ENCODE measurements around the gene TENM4.
A peak's percentile ranks its signal among the peaks of the same experiment; 100 is the strongest.

The TENM4 gene

DNA sequence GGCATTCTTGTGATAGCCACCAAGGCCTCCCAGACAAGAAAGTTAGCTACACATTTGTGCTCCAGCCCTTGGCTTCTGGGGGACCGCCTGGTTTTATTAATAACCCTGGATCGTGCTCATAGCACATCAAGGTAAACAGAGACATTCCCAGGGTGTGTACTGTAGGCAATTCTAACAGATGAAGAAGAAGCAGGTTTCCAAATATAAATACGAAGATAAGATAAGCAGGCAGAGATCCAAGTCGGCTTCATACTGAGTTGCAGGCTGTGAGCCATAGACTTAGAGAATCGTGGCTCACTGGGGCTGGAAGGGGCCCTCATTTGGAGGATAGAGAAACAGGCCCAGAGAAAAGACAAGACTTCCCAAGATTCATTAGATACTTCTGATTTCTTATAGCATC, 131.4 kb downstream of the TENM4 start:
- DNase-seq, result no peak

DNA sequence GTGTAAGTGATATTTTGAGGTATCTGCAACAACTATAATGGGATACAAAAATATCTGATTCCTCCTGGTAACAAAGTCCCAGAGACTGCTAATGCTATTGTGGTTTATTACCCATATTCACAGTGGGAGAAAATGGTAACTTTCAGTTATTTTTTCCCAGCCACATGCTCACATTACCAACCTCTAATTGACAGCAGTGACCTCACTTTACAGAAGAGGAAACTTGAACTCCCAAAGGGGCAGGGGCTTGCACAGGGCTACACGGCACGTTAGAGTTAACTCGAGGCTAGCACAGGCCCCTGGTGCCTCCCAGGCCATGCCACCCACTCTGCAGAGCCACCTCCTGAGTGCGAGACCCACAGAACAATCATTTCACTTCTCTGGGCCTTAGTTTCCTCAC, 132.4 kb downstream of the TENM4 start:
- DNase-seq, result no peak

DNA sequence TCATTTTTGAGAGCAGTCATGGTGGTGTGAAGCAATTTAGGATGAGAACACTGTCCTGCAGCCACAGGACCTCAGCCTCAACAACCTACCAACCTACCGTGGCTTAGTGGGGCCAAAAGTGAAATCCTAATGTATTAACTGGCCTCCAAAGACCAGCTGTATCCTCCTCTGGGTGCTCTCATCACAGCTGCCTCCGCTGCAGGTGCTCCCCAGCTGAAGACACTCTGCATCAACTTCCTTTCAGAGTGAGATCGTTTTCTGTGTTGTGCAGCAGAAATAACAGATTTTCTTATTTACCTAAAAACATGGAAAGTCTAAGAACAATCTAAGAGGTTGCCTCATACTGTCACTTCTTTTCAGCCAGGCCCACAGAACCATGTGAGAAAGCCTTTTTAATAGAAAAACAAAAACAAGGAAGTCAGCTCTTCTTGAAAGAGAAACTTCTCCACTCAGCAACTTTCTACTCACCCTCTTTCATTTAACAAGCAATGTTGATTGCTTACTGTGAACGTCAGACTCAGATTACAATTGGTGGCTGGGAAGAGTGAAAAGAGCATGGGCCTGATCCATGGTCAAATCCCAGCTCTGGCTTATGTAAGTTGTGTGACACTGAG, 136.1 kb downstream of the TENM4 start:
- peak in 1 of 56 donors; percentile 11 for DNase-seq

DNA sequence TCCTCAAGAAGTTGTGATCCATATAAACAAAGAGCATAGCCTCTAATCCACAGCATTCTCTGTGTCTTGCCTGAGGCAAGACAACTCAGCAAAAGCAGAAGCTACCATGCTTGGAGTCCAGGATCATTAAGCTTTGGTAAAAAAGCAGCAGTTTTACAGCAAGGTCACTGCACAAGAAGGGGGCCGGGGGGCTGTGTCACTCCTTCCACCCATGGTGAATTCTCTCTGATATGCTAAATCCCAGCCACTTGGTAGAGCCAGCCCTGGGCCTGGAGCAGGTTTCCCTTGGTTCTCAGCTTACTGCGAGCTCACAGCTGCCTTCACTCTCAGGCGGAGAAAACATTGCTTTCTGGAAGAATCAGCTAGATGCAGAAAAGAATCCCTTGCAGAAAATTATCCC, 144.7 kb downstream of the TENM4 start:
- no peak for DNase-seq

DNA sequence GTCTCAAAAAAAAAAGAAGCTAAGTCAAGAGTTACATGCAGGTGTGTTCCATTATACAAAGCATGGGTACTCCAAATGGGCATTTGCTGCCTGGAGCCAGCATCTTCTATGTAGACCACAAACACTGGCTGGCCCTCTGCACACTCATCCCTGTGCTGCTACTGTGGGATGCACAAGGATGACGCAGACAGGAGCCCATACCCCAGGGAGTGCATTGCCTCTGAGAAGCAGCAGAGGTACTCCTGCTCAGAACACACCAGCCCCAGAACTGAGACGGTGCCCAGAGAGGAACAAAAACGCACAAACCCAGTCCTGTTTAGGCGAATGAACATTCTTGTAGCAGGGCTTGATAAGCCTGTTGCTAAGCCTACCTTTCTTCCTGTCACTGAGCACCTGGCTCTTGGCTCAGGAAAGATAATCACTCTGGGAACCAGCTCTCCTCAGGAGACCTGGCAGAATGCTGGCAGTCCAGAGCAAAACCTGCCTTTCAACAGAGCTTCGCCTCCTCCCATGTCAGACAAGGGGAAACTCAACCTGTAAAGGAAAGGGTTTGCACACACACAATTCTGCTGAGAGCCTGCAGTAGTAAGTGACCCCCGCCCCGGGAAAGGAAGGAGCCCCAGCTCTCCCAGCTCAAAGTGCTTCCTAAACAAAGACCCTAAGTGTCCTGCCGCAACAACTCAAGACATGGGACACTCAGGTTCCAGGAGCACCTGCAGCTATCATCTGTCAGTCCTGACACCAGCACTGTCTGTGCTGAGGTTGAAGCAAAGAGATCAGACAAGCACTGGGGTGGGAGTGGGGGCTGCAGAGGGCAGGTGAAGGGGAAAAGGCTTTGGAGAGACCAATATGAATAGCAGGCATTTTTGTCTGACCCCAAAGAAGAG, 145.7 kb downstream of the TENM4 start:
- DNase-seq, result no peak

DNA sequence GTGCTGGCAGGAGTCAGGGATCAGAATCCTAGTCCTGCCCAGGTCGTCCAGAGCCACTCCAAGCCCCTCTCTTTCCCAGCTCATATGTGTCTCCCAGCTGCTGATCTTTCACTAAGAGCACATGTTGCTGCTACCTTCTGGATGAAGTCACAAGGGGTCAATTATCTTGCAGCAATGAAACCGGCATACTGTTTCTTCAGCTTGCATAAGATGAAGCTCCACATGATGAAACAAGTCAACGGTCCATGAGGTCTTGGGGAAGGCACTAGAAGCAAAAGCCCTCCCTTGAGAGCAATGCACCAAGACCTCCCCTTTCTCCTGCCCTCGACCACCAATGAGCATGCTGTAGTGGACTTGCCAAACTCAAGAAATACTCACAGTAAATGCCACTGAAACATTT, 148.9 kb downstream of the TENM4 start:
- DNase-seq, result no peak

DNA sequence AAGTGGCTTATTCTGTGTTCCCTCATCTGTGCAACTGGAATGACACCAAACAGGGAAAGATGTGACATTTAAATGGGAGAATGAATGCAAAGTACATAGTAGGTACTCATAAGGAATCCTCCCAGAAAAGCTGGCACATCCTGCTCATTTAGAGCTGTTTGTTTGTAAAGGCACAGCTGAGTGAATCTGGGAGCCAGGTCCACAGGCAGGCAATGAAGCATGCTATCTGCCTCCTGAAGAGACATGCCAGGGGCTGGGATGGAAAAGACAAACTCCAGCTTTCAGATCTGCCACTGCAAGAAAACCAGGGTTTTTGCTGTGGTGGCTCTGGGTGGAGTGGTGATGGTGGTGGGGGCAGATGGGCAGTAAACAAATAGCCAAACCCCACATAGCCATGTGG, 150.1 kb downstream of the TENM4 start:
- no peak for DNase-seq

DNA sequence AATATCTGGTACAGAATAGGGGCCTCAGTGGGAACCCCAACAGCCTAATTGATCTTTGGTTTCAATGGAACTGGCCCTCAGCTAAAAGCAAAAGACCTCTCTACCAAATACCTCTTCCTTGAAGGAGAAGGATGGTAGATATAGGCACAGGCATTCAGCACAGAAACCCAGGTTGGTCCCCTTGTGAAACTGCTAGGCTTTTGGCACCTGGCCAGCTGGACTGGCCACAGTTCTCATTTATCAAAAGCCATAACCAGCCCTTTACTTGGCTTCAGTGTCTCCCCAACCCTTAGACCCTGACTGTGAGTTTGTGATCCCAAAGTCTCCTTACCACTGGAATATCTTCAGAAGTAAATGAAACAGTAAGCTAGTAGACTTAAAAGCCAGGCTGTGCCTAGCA, 152.9 kb downstream of the TENM4 start:
- DNase-seq, result no peak

DNA sequence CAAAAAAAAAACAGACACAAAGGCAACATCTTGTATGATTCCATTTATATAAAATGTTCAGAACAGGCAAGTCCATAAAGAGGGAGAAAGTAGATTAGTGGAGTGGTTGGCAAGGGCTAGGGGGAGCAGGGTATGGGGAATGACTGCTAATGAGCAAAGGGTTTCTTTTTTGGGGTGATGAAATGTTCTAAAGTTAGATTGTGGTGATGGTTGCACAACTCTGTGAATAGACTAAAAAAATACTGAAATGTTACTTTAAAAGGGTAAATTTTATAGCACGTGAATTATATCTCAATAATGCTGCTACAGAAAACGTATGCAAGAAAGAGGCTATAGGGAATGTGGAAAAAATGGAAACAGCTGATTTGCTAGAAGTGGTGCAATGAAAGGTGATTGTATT, 155.1 kb downstream of the TENM4 start:
- DNase-seq, result no peak

DNA sequence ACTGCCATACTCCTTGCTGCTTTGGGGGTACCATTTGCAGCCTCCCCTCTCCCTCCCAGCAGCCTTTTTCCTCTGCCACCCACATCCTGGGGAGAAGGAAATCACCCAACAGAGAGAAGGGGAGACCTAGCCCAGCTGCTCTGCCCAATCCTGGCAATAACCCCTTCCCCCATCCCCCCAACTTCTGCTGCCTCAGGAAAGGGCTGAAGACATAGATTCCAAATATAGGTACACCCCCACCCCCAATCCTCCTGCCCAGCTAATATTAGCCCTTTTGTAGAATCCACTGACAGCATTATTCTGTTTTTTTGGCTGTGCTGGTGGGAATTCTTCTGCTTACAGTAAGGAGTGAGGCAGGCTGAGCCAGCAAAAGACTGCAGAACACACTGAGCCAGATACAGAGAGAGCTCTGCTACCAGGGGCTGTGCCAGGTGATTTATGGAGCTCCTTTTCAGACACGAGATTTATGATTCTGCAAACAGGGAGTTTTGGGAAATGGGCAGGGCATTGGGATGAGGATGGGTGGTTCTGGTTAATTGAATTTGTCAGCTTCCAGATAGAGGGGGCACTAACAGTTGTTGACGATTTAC, 164.0 kb downstream of the TENM4 start:
- no peak for DNase-seq

DNA sequence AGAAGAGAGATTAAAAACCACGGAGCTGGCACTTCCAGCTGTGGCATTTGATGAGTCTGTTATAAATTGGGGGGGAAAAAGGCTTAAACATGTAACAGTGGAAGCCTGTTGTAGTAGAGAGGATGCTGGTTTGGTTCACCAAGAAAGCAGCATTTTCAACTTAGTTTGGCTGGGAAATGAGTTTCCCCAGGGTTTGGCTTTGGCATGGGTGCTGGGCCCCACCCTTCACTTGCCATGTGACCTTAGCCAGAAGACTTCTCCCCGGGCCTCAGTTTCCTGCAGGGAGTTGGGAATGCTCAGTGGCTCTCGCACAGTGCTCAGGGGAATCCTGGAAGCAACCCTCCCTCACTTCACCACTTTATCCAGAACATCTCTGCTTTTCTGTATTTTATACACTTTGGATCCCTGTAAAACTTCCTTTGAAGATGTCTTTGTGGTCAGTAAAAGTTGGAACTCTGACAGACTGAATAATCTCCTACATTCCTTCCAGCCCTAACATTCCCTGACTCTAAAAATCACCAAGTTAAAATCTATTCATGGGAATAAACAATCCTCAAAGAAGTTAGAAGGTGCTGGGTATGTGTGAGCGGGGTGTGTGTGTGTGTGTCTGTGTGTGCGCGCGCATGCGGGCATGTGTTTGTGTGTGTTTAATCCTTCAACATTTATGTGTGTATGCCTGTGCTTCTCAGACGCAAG, 166.0 kb downstream of the TENM4 start:
- no peak for DNase-seq

DNA sequence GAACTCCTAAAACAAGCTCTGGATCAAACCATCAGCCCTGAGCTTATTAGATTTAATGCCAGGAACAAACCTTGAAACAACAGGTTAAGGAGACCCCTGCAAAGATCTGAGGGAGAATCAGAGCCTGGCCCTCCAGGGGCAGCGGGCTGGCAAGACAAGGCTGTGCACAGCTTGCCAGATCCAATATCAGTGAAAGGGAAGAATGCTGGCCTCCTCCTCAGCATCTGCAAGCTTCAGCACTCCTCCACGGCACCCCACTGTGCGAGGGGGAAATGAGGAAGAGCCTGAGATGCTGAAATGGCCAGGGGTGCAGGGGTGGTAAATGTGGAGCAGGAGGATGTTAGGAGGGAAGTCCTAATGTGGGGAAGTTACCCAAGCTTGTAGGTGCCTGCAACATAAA, 167.0 kb downstream of the TENM4 start:
- DNase-seq, result no peak

DNA sequence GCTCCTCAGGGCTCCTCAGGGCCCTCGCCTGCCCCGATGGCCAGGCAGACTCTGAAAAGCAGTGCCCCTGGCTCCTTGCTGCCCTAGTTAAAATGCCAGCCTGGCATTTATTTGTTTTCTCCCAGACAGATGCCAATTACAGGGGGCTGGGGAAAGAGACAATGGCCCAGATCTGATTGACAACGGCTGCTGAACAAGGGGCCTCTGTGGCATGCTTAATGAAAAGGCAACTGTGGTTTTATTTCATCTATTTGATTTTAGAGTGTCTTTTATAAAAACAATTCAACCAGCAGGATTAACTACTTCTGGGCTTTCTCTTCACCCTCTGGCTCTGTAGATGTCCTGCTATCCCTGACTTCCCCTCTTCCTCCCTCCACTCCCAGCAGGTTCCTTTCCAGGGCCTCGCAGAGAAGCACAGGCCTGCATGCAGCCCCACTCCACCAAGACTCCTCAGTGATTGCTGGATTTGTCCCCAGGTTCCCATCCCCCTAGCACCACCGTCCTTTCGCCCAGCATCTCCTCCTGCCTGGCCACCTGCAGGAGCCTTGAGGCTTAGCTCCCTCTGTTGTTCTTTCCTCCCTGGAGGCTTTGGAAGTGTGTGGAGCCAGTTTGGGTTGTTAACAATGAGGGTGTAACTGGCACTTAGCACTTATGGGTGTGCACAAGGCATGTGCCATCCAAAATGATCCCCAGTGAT, 171.1 kb downstream of the TENM4 start:
- no peak for DNase-seq

DNA sequence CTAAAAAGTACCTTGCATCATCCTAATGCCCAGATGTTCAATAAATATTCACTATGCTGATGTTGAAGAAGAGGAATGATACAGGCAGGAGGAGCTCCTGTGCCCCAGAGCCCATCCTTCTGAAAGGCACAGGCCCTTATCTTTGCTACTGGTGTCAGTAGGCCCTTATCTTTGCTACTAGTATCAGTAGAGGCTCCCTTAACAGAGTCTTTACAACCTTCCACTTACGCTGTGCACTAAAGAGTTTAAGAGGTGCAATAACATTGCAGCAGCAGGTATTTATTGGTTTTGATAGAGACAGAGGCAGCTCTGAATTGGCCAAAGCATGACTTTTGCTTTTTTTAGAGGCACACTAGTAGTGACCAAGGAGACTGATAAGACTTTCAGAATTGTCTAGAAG, 174.4 kb downstream of the TENM4 start:
- DNase-seq, result no peak

DNA sequence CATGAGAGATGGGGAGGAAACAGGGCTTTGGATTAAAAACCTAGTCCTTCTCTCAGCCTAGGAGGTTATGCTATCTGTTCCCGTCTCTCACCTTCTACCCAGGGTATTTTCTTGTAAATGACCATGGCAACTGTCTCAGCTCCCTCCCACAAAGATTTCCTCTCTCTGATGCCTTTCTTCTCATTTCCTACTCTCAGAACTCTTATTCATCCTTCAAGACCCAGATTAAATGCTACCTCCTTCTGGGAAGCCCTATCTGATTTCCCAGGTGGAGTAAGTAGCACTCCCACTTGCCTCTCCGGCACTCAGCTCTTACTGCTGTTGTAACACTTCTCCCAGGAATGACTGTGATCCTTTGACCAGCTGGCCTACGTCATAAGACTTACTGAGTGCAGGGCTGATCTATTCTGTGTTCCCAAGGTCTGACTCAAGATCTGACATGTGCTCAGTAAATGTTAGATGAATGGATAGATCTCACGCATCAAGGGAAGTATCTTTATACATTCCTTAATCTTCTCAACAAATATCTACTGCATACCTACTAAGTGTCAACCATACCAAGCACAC, 175.0 kb downstream of the TENM4 start:
- no peak for DNase-seq

DNA sequence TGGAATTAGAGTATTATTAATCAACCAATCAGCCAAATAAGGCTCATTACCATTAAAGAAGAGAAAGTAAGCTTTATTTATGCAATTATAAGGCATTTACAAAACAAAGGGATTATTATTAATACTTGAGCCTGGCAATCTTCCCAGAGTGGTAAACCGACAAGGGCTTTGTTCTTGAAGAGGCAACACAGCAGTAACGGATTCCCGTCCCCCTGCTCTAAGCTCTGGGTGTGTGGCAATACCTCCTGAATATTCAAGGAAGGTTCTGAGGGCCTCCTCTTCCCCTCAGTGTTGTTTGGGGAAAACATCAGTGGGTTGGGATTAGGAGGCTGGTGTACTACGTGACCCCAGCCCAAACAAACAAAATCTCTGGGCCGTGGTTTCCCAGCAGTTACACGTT, 176.5 kb downstream of the TENM4 start:
- DNase-seq, result peak in 2 of 56 donors; percentile 20 to 22

DNA sequence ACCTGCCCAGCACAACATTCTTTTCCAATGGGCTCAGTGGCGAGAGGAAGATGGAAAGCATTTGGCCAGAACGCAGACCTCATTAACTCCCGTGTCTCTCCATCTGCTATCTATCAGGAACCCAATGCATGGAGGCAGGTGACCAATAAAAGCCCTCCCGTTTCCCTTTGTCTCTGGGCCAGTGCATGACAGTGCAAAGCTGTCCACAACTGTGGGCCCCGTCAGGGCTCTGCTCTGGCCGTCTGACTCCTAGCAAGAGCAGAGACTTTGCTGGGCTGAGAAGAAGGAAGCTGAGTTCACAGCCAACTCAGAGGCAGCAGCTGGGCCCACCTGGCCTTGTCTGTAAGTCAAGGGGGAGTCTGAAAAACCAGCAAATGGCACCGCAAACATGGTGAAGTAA, 177.8 kb downstream of the TENM4 start:
- no peak for DNase-seq

DNA sequence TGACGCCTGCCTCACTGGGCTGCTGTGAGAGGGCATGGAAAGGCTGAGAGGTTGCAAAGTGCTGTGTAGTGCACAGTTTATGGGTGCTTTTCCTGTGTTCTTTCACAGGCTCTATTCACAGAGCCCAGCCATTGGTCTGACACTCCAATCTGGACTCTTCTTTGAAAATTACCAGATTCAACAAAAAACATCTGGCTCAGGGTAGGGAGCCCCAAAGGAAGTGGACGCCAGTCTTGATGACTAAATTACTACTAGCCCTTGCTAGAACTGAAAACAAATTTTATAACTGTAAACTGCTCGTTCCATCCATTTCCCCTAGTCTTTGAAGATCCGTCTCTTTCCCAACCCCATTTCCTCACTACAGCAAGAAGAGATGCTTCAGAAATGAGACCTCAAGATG, 178.6 kb downstream of the TENM4 start:
- DNase-seq, result no peak

DNA sequence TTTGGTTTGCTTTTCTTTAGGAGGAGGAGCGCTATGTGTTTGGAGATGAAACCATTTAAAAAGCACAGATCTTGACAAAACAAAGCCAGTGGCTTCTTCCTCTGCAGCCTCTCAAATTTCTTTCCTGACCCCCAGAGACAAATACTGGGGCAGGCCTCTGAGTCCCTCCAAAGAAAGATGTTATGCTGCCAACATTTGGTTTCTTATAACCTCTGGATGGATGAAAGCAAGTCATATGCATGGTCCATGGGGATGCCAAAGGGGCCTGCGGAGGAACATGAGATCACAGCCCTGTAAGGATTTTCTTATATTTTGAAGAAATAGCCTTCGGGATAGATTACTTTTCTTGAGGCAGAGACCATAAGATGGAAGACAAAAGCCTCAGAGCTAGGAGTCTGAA, 179.1 kb downstream of the TENM4 start:
- DNase-seq, result no peak

DNA sequence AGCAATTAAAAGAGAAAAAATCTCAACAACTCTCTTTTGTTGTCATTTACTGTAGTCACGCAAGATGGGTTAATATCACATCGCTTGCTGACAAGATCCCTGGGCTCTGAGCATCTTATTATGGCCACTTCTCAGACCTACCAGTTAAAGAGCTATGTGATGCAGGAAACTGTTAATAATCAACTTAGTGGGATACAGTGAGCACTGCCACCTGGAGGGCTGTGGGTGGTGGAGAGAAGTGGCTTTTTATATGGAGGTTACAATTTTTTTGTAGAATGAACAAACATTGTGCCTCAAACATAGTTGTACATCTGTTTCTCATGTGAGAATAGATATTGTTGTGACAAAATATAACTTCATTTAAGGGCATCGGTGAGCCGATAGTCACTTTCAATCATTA, 181.0 kb downstream of the TENM4 start:
- DNase-seq, result no peak

DNA sequence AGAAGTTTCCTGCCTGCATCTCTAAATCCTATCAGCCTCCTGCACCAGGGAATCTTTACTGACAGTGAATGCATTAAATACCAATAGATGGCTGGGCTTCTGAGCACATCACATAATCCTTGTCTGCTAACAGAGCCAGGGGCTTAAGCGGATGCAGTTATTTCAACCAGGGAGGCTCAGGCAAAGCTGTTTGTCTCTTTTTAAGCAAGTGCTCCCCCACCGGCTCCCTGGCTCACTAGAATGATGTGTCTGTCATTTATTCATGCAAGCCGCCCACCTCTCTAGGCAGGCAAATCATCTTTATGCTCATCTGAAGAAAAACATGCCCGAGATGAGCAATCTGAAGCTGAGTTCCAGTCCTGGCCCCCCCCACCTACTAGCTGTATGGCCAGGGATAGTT, 182.3 kb downstream of the TENM4 start:
- DNase-seq, result peak in 14 of 56 donors; percentile 15 to 69 (median 28)

Data from amygdala (tissue), 56 donors.